GM13976 (cell line): ENCODE data around the gene PDYN.

ENCODE experiments used
- DNase-seq: peaks from one replicate; pipeline ENCODE4 v3.0.0; 2012; ENCODE audit warnings: low spot score
- CTCF ChIP-seq: IDR thresholded peaks from 2 replicates; pipeline ENCODE4 v1.5.1; 2012; ENCODE audit warnings: borderline replicate concordance, mild to moderate bottlenecking; ENCODE audit not compliant: insufficient read depth; ENCODE audit errors: extremely low read depth, missing control alignments, control extremely low read depth
- in situ Hi-C: fragments of 300-500 bp; cut with MboI; formaldehyde crosslinking; loops from one replicate; pipeline ENCODE4 v1.12.0; 2022; ENCODE audit warnings: low sequenced_read_pairs, mixed read lengths, inconsistent platforms; ENCODE audit not compliant: unreplicated experiment

Gene PDYN

GRCh38 chr20:1943275-1944002 is 50.4 kb downstream of the PDYN start:
- no peak for TF ChIP-seq CTCF
- DNase-seq: no peak
- in situ Hi-C loops: no loop called here

- in situ Hi-C loops: no loop called here
- DNase-seq: no peak
- TF ChIP-seq CTCF: no peak
Observed at GRCh38 chr20:1942486-1943274, 51.2 kb downstream of the PDYN start.

- no peak for TF ChIP-seq CTCF
- DNase-seq: no peak
- in situ Hi-C loops: no loop called here
Observed at GRCh38 chr20:1942061-1942460, 51.8 kb downstream of the PDYN start.

GRCh38 chr20:1941226-1941625 is 52.6 kb downstream of the PDYN start:
- no peak for DNase-seq
- in situ Hi-C loops: no loop called here
- TF ChIP-seq CTCF: no peak

GRCh38 chr20:1940581-1940980 is 53.3 kb downstream of the PDYN start:
- TF ChIP-seq CTCF: no peak
- in situ Hi-C loops: no loop called here
- DNase-seq: no peak

- TF ChIP-seq CTCF: no peak
- in situ Hi-C loops: no loop called here
Observed at GRCh38 chr20:1939270-1939595, 54.6 kb downstream of the PDYN start.

More at GRCh38 chr20:1939270-1939595, 54.6 kb downstream of the PDYN start:
- DNase-seq: no peak
